GM23248 (cell line): Measurements from ENCODE around the gene CYB5D1. TPM values are rescaled to one million over a fixed set of nuclear protein-coding genes. Genes with fewer than 3 reads are reported as not detected.

Experiments used
- DNase-seq: peaks from one replicate; pipeline ENCODE4 v3.0.0-alpha.2; 2015
- H2AFZ ChIP-seq: fragments of 200-600 bp; sonication (generic); 2 replicates; pipeline ENCODE4 v1.6.1; 2016; ENCODE audit warnings: antibody characterized with exemption
- H3F3A ChIP-seq: fragments of 200-600 bp; sonication (generic); 2 replicates; pipeline ENCODE4 v1.6.1; 2016; ENCODE audit warnings: mild to moderate bottlenecking, antibody characterized with exemption, mixed run types; ENCODE audit not compliant: insufficient read depth
- H3K27ac ChIP-seq: fragments of 200-600 bp; sonication (generic); 2 replicates; pipeline ENCODE4 v1.5.1; 2016; ENCODE audit warnings: mild to moderate bottlenecking
- H3K27me3 ChIP-seq: fragments of 200-600 bp; sonication (generic); replicated peaks from 2 replicates; pipeline ENCODE4 v1.6.1; 2016; ENCODE audit warnings: mild to moderate bottlenecking; ENCODE audit not compliant: insufficient read depth
- H3K36me3 ChIP-seq: fragments of 200-600 bp; sonication (generic); 2 replicates; pipeline ENCODE4 v1.6.1; 2016; ENCODE audit warnings: low read depth, mild to moderate bottlenecking
- H3K4me1 ChIP-seq: fragments of 200-600 bp; sonication (generic); 2 replicates; pipeline ENCODE4 v1.6.1; 2016; ENCODE audit warnings: mild to moderate bottlenecking; ENCODE audit not compliant: insufficient read depth
- H3K4me2 ChIP-seq: fragments of 200-600 bp; sonication (generic); one replicate; pipeline ENCODE4 v1.6.1; 2016; ENCODE audit warnings: mild to moderate bottlenecking; ENCODE audit not compliant: unreplicated experiment
- H3K4me3 ChIP-seq: fragments of 200-600 bp; sonication (generic); 2 replicates; pipeline ENCODE4 v1.5.1; 2016; ENCODE audit warnings: mild to moderate bottlenecking
- H3K79me2 ChIP-seq: fragments of 200-600 bp; sonication (generic); 2 replicates; pipeline ENCODE4 v1.6.1; 2016; ENCODE audit warnings: mild to moderate bottlenecking; ENCODE audit not compliant: insufficient read depth
- H3K9ac ChIP-seq: fragments of 200-600 bp; sonication (generic); 2 replicates; pipeline ENCODE4 v1.6.1; 2016; ENCODE audit warnings: mild to moderate bottlenecking
- H3K9me2 ChIP-seq: fragments of 200-600 bp; sonication (generic); 2 replicates; pipeline ENCODE4 v1.6.1; 2016; ENCODE audit warnings: mixed run types, mild to moderate bottlenecking, moderate library complexity; ENCODE audit not compliant: insufficient read depth
- H3K9me3 ChIP-seq: fragments of 200-600 bp; sonication (generic); one replicate; pipeline ENCODE4 v1.6.1; 2017; ENCODE audit warnings: low read depth
- H4K20me1 ChIP-seq: fragments of 200-600 bp; sonication (generic); 2 replicates; pipeline ENCODE4 v1.6.0; 2016; ENCODE audit not compliant: insufficient read depth
- EZH2 ChIP-seq: fragments of 200-600 bp; sonication (generic); IDR thresholded peaks from 2 replicates; pipeline ENCODE4 v1.6.1; 2018; ENCODE audit warnings: antibody characterized with exemption, mild to moderate bottlenecking; ENCODE audit not compliant: insufficient read depth, poor library complexity, severe bottlenecking
- EZH2phosphoT487 ChIP-seq: fragments of 200-600 bp; sonication (generic); IDR thresholded peaks from 2 replicates; pipeline ENCODE4 v1.6.1; 2018; ENCODE audit warnings: antibody characterized with exemption, moderate library complexity, mild to moderate bottlenecking, low read depth; ENCODE audit not compliant: insufficient read depth
- WGBS, 2 experiments: methylation state at CpG; one replicate each; pipeline ENCODE4 v1.1.6; 2015 to 2017; ENCODE audit warnings: low lambda C conversion rate in 2 of 2, low coverage in 1 of 2; ENCODE audit errors: missing lambda C conversion rate in 2 of 2; 5-methylcytosine and 5-hydroxymethylcytosine counted together
- in situ Hi-C: fragments of 300-500 bp; cut with MboI; formaldehyde crosslinking; loops from 2 replicates; pipeline ENCODE4 v1.15.0; 2020
- polyA plus RNA-seq: library from polyadenylated mRNA; unstranded; fragments of >200 nt; fragmentation: Nextera tagmentation; extraction: Ambion mirVana; gene quantifications from 2 replicates; pipeline ENCODE4 v1.2.1, GENCODE V29; 2016
- total RNA-seq: library from RNA; depleted of rRNA; stranded (reverse); fragments of >200 nt; shearing (Covaris generic); gene quantifications from 2 replicates; pipeline ENCODE4 v1.2.3, GENCODE V29; 2014

CYB5D1 gene
- total and polyA plus RNA-seq, 2 experiments from 2014 or later: 9.9 to 11.0 TPM

DNA sequence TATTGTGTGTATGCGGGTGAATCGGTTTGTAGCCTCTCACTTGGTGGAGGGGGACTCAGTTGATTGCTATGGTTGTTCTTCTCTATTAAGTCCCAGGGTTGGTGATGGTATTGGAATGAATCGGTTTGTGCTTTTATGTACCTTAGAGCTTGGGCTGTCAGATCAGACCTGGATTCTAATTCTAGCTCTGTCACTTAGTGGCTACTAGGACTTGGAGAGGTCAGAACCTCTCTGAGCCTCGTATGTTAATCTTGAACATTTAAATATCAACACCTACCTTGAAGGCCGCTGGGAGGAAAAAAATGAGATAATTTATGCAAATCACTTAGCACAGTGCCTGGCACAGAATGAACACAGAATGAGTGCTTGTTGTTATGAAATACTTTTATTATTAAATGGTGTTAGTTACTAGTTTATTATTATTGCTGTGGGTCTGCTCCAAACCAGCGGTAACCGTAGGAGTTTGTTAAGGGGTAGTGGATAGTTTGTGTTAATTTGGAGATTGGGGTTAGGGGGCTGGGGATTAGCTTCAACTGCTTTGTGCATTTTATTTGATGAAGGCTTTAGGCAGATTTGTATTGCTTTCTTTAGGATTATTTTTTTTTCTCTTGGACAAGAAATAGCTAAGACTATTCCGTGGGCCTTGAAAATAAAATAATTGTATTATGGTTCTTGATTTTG, 20.3 kb upstream of the CYB5D1 start:
- 15 to 16% methylated on average over 8 of the region's 8 CpGs for WGBS, 2 experiments
- Histone ChIP-seq H3K36me3 (no peaks in the 10 kb centered on the region), H2AFZ (no peak overlapping the region), H3K9me3 (no peaks in the 10 kb centered on the region), H3K27ac (peak overlapping the region; percentile 97), H4K20me1 (no peaks in the 10 kb centered on the region), H3K4me1 (peaks cover 23% of the 10 kb centered on the region), H3K4me2 (peak overlapping the region; percentile 62), H3K27me3 (no peaks in the 10 kb centered on the region), H3K9ac (peak overlapping the region; percentile 96), H3K79me2 (peaks cover 29% of the 10 kb centered on the region), H3F3A (peaks cover 28% of the 10 kb centered on the region), H3K4me3 (peak overlapping the region; percentile 83), H3K9me2 (no peaks in the 10 kb centered on the region)
- peak; percentile 24 for DNase-seq
- TF ChIP-seq EZH2: no peak
- TF ChIP-seq EZH2phosphoT487: no peak
- in situ Hi-C loops: loop anchor here (10.0 kb wide), 1 partner anchor 63 kb away; no protein-coding TSS in a partner anchor

DNA sequence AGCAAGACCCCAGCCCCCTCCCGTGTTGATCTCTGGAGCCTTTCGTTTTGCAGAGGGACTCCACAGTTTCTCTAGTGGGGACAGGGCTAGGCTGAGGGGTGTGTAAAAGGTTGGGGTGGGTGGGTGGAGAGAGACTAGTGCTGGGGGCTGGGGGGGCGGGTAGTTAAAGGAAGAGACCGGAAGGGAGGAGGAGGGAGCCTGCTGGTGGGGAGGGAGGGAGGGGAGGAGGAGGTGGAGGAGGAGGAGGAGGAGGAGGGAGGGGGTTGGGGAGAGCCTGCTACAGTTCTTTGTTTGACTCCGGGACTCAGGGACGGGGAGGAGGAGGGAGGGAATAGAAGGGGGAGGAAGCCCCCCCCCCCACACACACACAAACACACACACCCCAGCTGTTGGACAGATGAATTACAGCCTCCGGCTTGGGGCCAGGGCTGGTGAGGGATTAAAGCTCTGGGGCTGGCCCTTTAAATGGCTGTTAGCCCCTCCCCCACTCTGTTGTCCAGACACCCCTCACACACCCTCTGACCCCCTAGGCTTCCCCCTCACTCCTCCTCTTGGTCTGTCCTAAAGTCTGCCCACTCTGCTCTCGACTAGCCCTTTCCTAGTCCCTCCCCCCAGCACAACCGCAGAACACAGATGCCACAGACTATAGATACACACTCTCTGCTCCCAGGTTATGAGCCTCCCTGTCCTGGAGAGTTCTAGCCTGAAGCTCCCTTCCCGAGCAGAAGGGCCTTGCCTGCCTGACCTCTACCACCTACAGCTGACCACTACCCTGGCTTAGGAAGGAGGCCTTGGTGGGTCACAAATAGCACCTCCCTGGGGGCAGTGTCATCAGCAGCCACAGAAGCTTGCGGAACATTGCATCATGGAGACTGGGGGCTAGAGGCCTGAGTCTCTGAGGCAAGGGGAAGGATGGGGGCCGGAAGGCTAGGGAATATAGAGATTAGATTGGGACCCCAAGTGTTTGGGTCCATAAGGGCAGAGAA, 19.4 kb upstream of the CYB5D1 start:
- Histone ChIP-seq H3K4me3 (peak overlapping the region; percentile 83), H3K4me1 (peaks cover 22% of the 10 kb centered on the region), H3K36me3 (no peaks in the 10 kb centered on the region), H3K4me2 (peak overlapping the region; percentile 62), H3K9me2 (no peaks in the 10 kb centered on the region), H2AFZ (no peak overlapping the region), H3K9ac (peak overlapping the region; percentile 96), H3K9me3 (no peaks in the 10 kb centered on the region), H4K20me1 (no peaks in the 10 kb centered on the region), H3K27ac (peak overlapping the region; percentile 97), H3K79me2 (peaks cover 29% of the 10 kb centered on the region), H3F3A (peaks cover 28% of the 10 kb centered on the region), H3K27me3 (no peaks in the 10 kb centered on the region)
- in situ Hi-C loops: loop anchor here (10.0 kb wide), 1 partner anchor 64 kb away; no protein-coding TSS in a partner anchor
- 22 to 33% methylated on average over 7 to 12 of the region's 12 CpGs for WGBS, 2 experiments
- peak; percentile 60 for DNase-seq
- TF ChIP-seq EZH2 (no peak), EZH2phosphoT487 (no peak)

DNA sequence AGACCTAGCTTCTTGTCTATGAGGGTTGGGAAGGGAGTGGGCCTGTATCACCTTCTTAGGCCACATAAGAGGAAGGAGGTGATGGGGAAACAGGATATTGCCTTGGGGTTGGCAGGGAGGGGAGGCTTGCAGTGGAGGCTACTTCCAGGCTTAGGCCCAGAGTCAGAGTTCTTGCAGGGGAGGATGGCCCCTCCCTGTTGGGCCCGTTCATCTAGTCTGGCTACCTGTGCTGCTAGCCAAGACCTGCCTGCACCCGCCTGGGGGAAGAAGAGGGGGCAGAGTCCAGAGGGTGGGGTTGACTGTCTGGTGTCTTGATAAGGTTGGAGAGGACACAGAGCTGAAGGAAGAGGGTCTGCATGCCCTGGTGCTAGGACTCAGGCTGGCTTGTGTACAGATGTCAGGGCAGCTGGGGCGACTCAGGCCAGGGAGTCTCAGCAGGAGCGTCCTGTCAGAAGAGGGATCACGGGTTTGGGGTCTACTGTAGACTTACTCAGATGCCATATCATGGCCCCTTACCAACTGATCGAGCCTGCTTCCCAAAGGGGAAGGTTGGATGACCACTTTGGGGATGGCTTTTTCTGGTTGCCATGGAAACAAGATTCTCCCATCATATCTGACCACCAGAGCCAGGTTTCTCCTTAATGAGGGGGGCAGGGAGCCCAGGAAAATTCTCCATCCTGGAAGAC, 18.5 kb upstream of the CYB5D1 start:
- WGBS, 2 experiments: 76 to 82% methylated on average over 6 of the region's 6 CpGs
- H3K9me3 ChIP-seq: no peaks in the 10 kb centered on the region
- H3K79me2 ChIP-seq: peaks cover 32% of the 10 kb centered on the region
- 0 out of 2 replicates have a peak overlapping the region, but pooled peaks have one; percentile 46 for H3K4me3 ChIP-seq
- H3K4me1 ChIP-seq: peaks cover 20% of the 10 kb centered on the region
- no peaks in the 10 kb centered on the region for H4K20me1 ChIP-seq
- H3K36me3 ChIP-seq: no peaks in the 10 kb centered on the region
- H2AFZ ChIP-seq: no peak overlapping the region
- peak overlapping the region; percentile 37; the same call in 1 of the 2 replicates for H3K9ac ChIP-seq
- no peak for TF ChIP-seq EZH2
- TF ChIP-seq EZH2phosphoT487: no peak
- DNase-seq: no peak
- H3K27ac ChIP-seq: peak overlapping the region; percentile 42
- in situ Hi-C loops: loop anchor here (10.0 kb wide), 1 partner anchor 65 kb away; no protein-coding TSS in a partner anchor
- H3K9me2 ChIP-seq: no peaks in the 10 kb centered on the region
- H3F3A ChIP-seq: peaks cover 28% of the 10 kb centered on the region
- peak overlapping the region; percentile 61 for H3K4me2 ChIP-seq
- H3K27me3 ChIP-seq: no peaks in the 10 kb centered on the region

DNA sequence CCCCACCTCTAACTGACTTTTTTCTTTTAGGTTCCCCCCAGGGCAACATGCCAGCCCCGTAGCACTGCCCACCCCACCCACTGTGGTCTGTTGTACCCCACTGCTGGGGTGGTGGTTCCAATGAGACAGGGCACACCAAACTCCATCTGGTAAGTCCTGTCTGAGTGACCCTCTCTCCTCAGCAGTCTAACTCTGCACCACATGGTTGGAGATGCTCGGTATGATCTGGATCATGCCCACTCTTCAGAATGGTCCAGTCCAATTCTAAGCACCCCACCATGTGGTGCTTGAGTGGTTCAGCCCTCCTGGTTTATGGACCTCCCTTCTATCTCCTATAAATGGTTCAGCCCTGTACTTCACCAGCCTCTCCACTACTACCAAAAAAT, 17.9 kb upstream of the CYB5D1 start:
- Histone ChIP-seq H3K9ac (no peak overlapping the region), H3K9me2 (no peaks in the 10 kb centered on the region), H4K20me1 (no peaks in the 10 kb centered on the region), H3K4me1 (peaks cover 20% of the 10 kb centered on the region), H3K27me3 (no peaks in the 10 kb centered on the region), H3K9me3 (no peaks in the 10 kb centered on the region), H3K4me3 (no peak overlapping the region), H3K4me2 (no peak overlapping the region), H3K79me2 (peaks cover 35% of the 10 kb centered on the region), H3F3A (peaks cover 28% of the 10 kb centered on the region), H3K27ac (no peak overlapping the region), H3K36me3 (no peaks in the 10 kb centered on the region), H2AFZ (no peak overlapping the region)
- DNase-seq: peak; percentile 63
- in situ Hi-C loops: loop anchor here (10.0 kb wide), 1 partner anchor 65 kb away; no protein-coding TSS in a partner anchor
- WGBS, 2 experiments: 29 to 39% methylated on average over 2 of the region's 2 CpGs
- TF ChIP-seq EZH2phosphoT487 (no peak), EZH2 (no peak)
